GM12874 (cell line): Measurements from ENCODE around the gene UGT1A9.

Experiments used
- CTCF ChIP-seq: IDR thresholded peaks from 2 replicates; pipeline ENCODE4 v1.5.1; 2011; ENCODE audit warnings: low read depth, mild to moderate bottlenecking, control low read depth, low read length, moderate library complexity; ENCODE audit not compliant: insufficient read depth

UGT1A9 gene

GRCh38 chr2:233772583-233772982 lies 100.9 kb downstream of the UGT1A9 start:
- no peak for TF ChIP-seq CTCF

GRCh38 chr2:233773854-233774253 lies 102.2 kb downstream of the UGT1A9 start:
- no peak for TF ChIP-seq CTCF

GRCh38 chr2:233775414-233775813 lies 103.7 kb downstream of the UGT1A9 start:
- no peak for TF ChIP-seq CTCF

GRCh38 chr2:233778030-233778429 lies 106.3 kb downstream of the UGT1A9 start, which contains the start of gene MROH2A:
MROH2A (plus strand) TSS chr2:233778330; CDS start chr2:233779359, 1,029 bp downstream.
- TF ChIP-seq CTCF = no peak

GRCh38 chr2:233779722-233780121 lies 108.0 kb downstream of the UGT1A9 start:
- no peak for TF ChIP-seq CTCF

GRCh38 chr2:233780771-233781170 lies 109.1 kb downstream of the UGT1A9 start:
- TF ChIP-seq CTCF = no peak

GRCh38 chr2:233789554-233789953 lies 117.9 kb downstream of the UGT1A9 start:
- TF ChIP-seq CTCF = no peak
